IPS DF 6.9 (cell line): ENCODE measurements around the gene CHAF1B.

ENCODE experiments used
- DNase-seq: peaks from one replicate; pipeline ENCODE4 v3.0.0-alpha.2; 2013; ENCODE audit warnings: low read depth, low spot score
- H3K27ac ChIP-seq: one replicate; pipeline ENCODE4 v1.5.1; 2013; ENCODE audit warnings: low read length, control low read depth
- H3K27me3 ChIP-seq: 2 replicates; pipeline ENCODE4 v1.6.1; 2013; ENCODE audit warnings: mild to moderate bottlenecking, low read length; ENCODE audit not compliant: control insufficient read depth, insufficient read depth
- H3K36me3 ChIP-seq: 2 replicates; pipeline ENCODE4 v1.6.1; 2013; ENCODE audit warnings: low read length; ENCODE audit not compliant: control insufficient read depth, insufficient read depth
- H3K4me1 ChIP-seq: 2 replicates; pipeline ENCODE4 v1.6.1; 2013; ENCODE audit warnings: low read length; ENCODE audit not compliant: control insufficient read depth, insufficient read depth
- H3K4me3 ChIP-seq: 2 replicates; pipeline ENCODE4 v1.5.1; 2013; ENCODE audit warnings: mild to moderate bottlenecking, low read length
- H3K9me3 ChIP-seq: 2 replicates; pipeline ENCODE4 v1.6.1; 2013; ENCODE audit warnings: low read length, inconsistent platforms; ENCODE audit not compliant: control insufficient read depth, insufficient read depth
- WGBS: extraction: QIAGEN DNeasy Blood & Tissue Kit; methylation state at CpG from one replicate; pipeline ENCODE4 v1.1.7; 2013; ENCODE audit warnings: mixed read lengths, missing lambda C conversion rate; ENCODE audit not compliant: insufficient read length, insufficient coverage; 5-methylcytosine and 5-hydroxymethylcytosine counted together

Gene CHAF1B

DNA sequence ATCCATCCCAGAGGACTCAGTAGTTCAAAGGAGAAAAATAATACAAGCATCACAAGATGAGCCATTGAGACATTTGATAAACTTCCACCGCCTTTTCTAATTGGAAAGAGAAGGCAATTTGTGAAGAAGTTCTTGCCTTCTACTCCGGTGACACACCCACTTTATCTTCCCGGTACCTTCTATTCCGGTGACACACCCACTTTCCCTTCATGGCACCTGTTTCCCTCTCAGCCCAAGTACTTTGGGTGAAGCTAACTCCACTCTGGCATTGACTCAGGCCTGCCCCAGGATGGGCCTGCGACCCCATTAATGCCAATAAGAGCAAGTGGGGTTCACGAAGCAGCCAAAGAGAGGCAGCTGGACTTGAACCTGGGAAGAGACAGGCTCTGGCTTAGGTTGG, 56.5 kb downstream of the CHAF1B start:
- no peaks in the 10 kb centered on the region for H3K4me1 ChIP-seq
- H3K4me3 ChIP-seq, result no peak overlapping the region
- DNase-seq, result no peak
- no peaks in the 10 kb centered on the region for H3K9me3 ChIP-seq
- no peaks in the 10 kb centered on the region for H3K27me3 ChIP-seq
- no CpG with 5 or more reads among the region's 6 CpGs for WGBS
- H3K36me3 ChIP-seq, result no peaks in the 10 kb centered on the region
- H3K27ac ChIP-seq, result no peak overlapping the region

DNA sequence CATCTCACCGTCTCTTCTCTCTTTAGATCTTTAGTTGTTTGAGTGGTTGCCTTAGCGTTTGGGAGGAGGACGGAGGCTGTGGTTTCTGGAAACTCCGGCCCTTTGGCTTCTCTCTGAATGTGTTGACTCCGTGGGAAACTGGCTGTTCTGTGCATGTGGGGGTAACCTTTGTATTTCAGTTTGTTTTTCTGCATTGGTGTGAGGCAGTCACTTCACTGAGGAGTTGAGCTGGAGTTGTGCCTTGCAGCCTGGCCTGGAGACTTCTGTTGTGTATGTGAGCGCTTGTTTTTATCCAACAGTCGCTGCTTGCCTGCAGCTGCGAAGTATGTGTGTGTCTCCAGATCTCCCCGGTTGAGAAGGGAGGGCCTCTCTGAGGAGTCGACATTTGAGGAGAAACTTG, 61.1 kb downstream of the CHAF1B start:
- no peaks in the 10 kb centered on the region for H3K27me3 ChIP-seq
- DNase-seq, result no peak
- H3K36me3 ChIP-seq, result no peaks in the 10 kb centered on the region
- H3K27ac ChIP-seq, result no peak overlapping the region
- WGBS, result no CpG with 5 or more reads among the region's 10 CpGs
- H3K4me3 ChIP-seq, result no peak overlapping the region
- no peaks in the 10 kb centered on the region for H3K9me3 ChIP-seq
- no peaks in the 10 kb centered on the region for H3K4me1 ChIP-seq

DNA sequence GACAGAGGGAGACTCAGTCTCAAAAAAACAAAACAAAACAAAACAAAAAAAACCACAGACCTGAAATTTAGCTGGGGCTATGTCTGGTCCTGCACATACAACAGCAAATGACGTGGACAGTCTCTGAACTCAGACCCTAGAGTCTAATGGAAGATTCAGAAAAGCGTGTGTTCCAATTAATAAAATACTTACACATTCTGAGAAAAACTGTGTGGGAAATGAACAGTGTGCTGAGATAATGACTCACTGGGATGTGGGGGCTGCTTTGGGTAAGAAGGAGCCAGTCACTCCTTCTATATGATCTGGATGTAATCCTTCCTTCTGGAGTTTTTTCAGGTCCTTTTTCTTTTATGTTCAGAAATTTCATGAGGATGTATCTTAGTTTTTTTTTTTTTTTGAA, 65.3 kb downstream of the CHAF1B start:
- DNase-seq, result no peak
- Histone ChIP-seq H3K4me3 (no peak overlapping the region), H3K27me3 (no peaks in the 10 kb centered on the region), H3K9me3 (no peaks in the 10 kb centered on the region), H3K36me3 (no peaks in the 10 kb centered on the region), H3K4me1 (no peaks in the 10 kb centered on the region), H3K27ac (no peak overlapping the region)
- WGBS, result no CpG with 5 or more reads among the region's 2 CpGs

DNA sequence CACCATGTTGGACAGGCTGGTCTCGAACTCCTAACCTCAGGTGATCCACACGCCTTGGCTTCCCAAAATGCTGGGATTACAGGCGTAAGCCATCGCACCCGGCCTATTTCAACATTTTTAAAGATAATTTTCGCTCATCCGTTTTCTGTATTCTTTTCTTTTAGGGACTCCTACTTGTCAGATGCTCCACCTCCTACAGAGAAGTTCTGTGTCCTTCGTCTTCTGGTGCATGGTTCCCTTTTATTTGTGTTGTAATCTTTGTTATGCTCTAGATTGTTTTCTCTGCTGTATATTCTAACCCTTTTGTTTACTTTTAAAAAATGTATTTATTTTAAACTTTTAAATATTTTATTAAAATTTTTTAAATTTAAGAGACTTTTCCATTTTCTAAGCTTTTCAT, 66.3 kb downstream of the CHAF1B start:
- H3K27ac ChIP-seq, result no peak overlapping the region
- no peaks in the 10 kb centered on the region for H3K36me3 ChIP-seq
- no peaks in the 10 kb centered on the region for H3K4me1 ChIP-seq
- no peaks in the 10 kb centered on the region for H3K9me3 ChIP-seq
- no peak for DNase-seq
- no CpG with 5 or more reads among the region's 8 CpGs for WGBS
- H3K27me3 ChIP-seq, result no peaks in the 10 kb centered on the region
- no peak overlapping the region for H3K4me3 ChIP-seq

DNA sequence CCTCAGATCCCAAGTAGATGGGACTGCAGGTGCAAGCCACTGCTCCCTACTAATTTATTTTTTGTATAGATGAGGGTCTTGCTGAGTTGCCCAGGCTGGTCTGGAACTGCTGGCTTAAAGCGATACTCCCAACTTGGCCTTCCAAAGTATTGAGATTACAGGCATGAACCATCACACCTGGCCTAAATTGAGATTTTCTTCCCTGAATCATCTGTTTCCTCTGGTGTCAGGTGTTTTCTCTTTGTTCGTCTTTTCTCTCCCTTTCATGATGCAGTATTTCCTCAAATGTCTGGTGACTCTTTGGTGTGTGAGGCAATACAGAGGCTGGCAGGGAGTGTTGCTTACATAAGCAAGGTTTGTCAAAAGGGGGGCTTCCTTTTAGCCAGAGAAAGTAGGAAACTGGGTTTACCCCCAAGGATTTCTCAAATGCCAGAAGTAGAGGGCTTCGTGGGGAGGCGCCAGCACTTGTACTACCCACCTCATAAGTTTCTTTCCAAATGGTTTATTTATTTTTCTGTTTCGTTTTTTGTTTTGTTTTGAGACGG, 67.2 kb downstream of the CHAF1B start:
- WGBS, result no CpG with 5 or more reads among the region's 6 CpGs
- Histone ChIP-seq H3K9me3 (no peaks in the 10 kb centered on the region), H3K36me3 (no peaks in the 10 kb centered on the region), H3K27ac (no peak overlapping the region), H3K27me3 (no peaks in the 10 kb centered on the region), H3K4me1 (no peaks in the 10 kb centered on the region), H3K4me3 (no peak overlapping the region)
- no peak for DNase-seq

DNA sequence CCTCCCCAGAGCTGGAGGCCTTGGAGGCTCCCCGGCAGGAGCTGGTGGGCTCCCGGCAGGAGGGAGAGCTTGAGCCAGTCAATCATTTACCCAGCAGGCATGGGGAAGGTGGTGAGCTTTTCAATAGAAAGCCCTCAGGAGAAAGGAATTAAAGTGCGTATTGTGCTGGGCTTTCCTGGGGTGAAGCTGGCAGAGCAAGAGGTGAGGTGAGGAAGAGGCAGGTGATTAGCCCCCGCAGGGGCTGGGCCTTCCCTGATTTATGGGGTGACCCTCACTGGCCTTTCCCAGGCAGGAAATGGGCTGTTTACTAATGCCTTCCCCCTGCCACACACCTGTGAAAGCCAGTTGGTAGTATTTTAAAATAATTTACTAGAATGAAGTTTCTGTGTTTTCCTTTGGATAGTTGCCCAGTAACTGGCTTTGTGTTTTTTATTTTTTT, 68.9 kb downstream of the CHAF1B start:
- H3K4me1 ChIP-seq, result no peaks in the 10 kb centered on the region
- no peaks in the 10 kb centered on the region for H3K9me3 ChIP-seq
- H3K27me3 ChIP-seq, result no peaks in the 10 kb centered on the region
- H3K27ac ChIP-seq, result no peak overlapping the region
- no peak for DNase-seq
- H3K4me3 ChIP-seq, result no peak overlapping the region
- no CpG with 5 or more reads among the region's 4 CpGs for WGBS
- H3K36me3 ChIP-seq, result no peaks in the 10 kb centered on the region

DNA sequence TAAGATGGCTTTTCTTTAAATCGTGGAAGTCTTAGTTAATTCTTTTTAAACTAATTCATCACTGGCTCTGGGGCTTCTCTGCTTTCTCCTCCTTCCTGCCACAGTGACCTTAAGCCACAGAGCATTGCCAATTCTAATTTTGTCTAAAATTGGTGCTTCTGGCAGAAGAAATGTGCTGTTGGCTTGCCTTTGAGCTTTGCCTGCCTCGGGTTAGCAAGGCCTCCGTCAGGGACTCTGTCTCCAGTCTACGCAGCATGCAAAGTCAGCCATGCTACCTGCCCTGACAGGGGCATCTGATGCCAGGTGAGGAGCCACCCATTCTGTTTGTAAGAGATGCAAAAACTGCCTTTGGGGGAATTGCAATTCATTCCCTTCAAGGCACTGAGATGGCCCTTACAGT, 69.5 kb downstream of the CHAF1B start:
- Histone ChIP-seq H3K27ac (no peak overlapping the region), H3K4me1 (no peaks in the 10 kb centered on the region), H3K36me3 (no peaks in the 10 kb centered on the region), H3K4me3 (no peak overlapping the region), H3K9me3 (no peaks in the 10 kb centered on the region), H3K27me3 (no peaks in the 10 kb centered on the region)
- no peak for DNase-seq
- no CpG with 5 or more reads among the region's 4 CpGs for WGBS

DNA sequence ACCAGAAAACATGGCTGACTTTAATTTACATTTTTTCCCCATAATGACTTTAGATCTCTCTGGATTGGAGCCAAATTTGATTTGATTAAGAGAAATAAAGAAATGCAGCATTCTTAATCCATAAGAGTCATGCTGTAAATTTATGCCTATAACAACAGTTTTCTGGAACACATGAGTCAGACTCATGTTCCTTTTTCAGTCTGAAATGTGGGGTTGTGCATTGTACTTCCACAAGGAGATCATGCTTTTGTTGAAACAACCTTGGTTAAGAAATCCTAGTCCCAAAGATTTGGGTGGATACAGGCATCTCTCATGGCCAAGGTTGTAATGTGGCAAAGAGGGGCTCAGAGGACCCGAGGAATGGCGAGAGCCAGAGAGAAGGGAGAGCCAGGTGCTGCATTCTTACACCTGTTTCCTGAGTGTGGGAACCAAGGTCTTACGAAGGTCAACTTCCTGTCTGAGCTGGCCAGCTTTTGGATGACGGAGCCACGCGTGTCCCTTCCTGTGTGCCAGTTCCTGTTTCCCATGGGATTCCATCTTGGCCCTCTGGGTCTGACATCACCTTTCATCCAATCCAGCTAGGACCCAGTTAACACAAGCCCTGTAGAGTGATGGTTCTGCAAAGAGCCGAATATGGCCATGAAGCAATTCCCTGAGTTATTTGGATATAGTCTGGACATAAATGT, 71.7 kb downstream of the CHAF1B start:
- no peaks in the 10 kb centered on the region for H3K9me3 ChIP-seq
- H3K4me1 ChIP-seq, result no peaks in the 10 kb centered on the region
- H3K27me3 ChIP-seq, result no peaks in the 10 kb centered on the region
- H3K36me3 ChIP-seq, result no peaks in the 10 kb centered on the region
- H3K4me3 ChIP-seq, result no peak overlapping the region
- WGBS, result no CpG with 5 or more reads among the region's 7 CpGs
- H3K27ac ChIP-seq, result no peak overlapping the region
- no peak for DNase-seq

DNA sequence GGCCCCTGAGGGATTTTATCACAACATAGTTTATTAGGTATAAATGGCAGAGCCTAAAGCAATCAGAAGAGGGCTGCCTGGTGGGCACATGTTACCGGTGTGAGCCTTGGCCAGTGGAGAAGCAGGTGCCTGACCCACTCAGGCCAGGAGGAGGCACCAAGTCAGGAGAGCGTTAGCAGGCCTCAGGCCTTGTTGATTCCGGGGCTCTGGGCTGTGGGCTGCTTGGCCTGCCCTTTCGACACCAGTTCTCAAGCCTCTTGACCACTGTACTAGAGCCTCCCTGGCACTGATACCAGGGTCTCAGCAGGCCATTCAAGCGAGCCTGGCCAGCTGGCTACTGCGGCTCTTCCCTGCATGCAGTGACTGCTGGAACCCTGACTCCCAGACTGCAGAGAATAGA, 73.9 kb downstream of the CHAF1B start:
- no peak overlapping the region for H3K27ac ChIP-seq
- no peaks in the 10 kb centered on the region for H3K36me3 ChIP-seq
- WGBS, result no CpG with 5 or more reads among the region's 6 CpGs
- no peaks in the 10 kb centered on the region for H3K9me3 ChIP-seq
- DNase-seq, result no peak
- no peaks in the 10 kb centered on the region for H3K27me3 ChIP-seq
- no peaks in the 10 kb centered on the region for H3K4me1 ChIP-seq
- H3K4me3 ChIP-seq, result no peak overlapping the region

DNA sequence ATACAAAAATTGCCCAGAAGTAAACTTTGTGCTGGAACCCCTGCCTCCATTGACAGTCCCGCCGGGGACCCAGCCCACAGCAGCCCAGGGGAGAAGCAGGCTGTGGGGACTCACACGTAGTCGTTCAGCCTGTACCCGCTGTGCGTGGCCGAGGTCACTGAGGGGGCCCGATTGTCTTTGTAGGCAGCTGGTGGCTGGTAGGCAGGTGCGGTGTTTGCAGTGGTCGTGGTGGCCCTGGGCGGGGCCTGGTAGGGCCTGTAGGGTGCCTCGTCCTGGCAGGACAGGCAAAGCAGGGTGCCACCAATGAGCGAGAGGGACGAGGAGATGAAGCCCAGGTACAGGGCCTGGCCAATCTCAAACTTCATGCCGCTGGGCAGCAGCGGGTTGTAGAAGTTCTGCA, 75.7 kb downstream of the CHAF1B start:
- H3K36me3 ChIP-seq, result no peaks in the 10 kb centered on the region
- H3K9me3 ChIP-seq, result no peaks in the 10 kb centered on the region
- no peak overlapping the region for H3K4me3 ChIP-seq
- WGBS, result no CpG with 5 or more reads among the region's 16 CpGs
- no peaks in the 10 kb centered on the region; the same call in 1 of the 2 replicates for H3K27me3 ChIP-seq
- no peak for DNase-seq
- H3K27ac ChIP-seq, result no peak overlapping the region
- H3K4me1 ChIP-seq, result peaks cover 2% of the 10 kb centered on the region
